ENCODE results near the gene ANKRD7.
"Not testable (repeated sequence)": the region's sequence is repeated elsewhere in the genome, so short reads cannot be mapped to it uniquely, and the experiment has no call there.

Gene ANKRD7

DNA sequence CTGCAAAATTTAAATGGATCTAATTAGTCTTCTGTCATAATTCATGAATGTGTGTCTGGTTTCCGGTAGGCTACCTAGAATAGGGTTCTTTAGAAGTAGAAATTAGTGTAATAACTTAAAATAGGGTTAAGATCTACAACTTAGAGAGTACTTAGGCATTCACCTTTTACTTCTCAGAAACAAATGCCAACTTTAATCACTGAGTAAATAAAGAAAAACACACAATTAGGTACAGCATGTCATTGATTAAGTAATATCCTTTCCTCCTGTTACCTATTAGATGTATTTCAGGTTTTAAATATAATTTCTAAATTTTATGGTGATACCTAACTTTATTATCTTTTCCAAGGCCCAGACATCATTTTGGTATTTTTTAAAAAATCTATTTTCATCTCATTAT is 9.3 kb downstream of the ANKRD7 start:
- no peak overlapping the region for H3K27ac ChIP-seq
- TF ChIP-seq ZFX (IDR thresholded peaks at IDR 0.05) = no peak
- TF ChIP-seq, protein P1, sequence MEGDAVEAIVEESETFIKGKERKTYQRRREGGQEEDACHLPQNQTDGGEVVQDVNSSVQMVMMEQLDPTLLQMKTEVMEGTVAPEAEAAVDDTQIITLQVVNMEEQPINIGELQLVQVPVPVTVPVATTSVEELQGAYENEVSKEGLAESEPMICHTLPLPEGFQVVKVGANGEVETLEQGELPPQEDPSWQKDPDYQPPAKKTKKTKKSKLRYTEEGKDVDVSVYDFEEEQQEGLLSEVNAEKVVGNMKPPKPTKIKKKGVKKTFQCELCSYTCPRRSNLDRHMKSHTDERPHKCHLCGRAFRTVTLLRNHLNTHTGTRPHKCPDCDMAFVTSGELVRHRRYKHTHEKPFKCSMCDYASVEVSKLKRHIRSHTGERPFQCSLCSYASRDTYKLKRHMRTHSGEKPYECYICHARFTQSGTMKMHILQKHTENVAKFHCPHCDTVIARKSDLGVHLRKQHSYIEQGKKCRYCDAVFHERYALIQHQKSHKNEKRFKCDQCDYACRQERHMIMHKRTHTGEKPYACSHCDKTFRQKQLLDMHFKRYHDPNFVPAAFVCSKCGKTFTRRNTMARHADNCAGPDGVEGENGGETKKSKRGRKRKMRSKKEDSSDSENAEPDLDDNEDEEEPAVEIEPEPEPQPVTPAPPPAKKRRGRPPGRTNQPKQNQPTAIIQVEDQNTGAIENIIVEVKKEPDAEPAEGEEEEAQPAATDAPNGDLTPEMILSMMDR (conservative IDR thresholded peaks at IDR 0.05) = no peak

DNA sequence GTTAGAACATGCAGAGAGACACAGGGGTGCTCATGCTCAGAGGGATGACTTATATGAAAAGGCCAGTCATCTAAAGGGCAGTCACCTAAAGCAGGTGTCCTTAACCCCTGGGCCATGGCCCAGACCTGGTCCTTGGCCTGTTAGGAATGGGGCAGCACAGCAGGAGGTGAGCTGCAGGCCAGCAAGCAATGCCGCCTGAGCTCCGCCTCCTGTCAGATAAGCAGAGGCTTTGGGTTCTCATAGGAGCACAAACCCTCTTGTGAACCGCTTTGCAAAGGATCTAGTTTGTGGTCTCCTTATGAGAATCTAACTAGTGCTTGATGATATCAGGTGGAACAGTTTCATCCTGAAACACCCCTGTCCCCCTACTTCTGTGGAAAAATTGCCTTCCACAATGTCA is 14.5 kb downstream of the ANKRD7 start:
- no peak for TF ChIP-seq ZFX (IDR thresholded peaks at IDR 0.05)
- H3K27ac ChIP-seq = no peak overlapping the region

DNA sequence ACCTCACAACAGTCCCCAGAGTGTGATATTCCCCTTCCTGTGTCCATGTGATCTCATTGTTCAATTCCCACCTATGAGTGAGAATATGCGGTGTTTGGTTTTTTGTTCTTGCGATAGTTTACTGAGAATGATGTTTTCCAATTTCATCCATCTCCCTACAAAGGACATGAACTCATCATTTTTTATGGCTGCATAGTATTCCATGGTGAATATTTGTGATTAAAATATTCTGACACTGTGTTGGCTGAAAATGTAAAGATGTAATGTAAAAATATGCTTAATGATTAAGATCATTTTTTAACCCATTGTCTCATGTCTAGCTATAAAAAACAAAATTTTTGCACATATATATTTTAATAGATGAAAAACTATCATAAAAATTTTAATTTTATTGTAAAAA is 15.8 kb downstream of the ANKRD7 start:
- not testable (repeated sequence) for H3K27ac ChIP-seq

DNA sequence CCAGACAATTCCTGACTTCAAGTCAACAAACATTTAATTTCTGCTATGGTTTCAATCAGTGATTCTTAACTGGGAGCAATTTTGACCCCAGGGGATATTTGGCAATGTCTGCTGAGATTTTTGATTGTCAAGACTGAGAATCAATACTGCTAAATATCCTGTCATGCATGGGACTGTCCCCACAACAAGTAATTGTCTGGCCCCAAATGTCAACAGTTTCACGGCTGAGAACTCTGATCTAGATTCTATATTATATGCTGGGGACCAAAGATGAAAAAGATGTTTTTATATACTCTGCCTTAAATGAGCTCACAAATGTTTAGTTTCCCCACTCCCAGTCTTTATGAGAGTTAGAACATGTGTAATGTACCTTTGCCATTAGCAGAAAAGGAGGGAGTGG is 19.2 kb downstream of the ANKRD7 start:
- TF ChIP-seq, protein P1 (conservative IDR thresholded peaks at IDR 0.05) = no peak
- TF ChIP-seq ZFX (IDR thresholded peaks at IDR 0.05) = no peak
- no peak overlapping the region for H3K27ac ChIP-seq

DNA sequence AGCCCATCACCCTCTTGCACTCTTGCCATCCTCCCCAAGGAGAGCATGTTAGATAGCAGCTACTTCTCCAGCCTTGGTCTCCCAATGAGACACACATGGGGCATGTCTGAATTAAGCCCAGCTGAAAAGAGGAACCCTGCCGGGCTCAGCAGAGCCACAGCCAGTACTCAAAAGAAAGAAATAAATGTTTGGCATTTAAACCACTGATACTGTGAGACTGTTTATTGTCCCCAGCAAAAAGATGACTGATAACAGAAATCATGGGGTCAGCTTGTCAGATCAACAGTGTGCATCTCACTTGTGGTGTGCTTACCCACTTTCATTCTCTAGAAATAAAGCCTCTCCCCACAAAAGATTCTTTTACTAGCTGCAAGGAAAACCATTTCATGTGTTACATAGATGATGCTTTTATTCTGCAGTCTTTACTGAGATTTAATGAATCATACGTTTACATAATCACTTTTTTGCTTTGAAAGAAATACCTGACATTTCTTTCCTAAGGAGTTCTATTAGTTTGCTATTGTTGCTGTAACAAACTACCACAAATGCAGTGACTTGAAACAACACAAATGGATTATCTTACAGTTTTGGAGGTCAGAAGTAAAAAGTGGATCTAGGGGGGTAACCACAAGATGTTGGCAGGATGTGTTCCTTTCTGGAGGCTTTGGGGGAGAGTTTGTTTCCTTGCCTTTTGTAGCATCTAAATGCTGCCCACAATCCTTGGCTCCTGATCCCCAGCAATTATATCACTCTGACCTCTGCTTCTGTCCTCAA is 20.9 kb downstream of the ANKRD7 start:
- no peak overlapping the region for H3K27ac ChIP-seq
- TF ChIP-seq, protein P1 (conservative IDR thresholded peaks at IDR 0.05) = no peak
- no peak for TF ChIP-seq ZFX (IDR thresholded peaks at IDR 0.05)

DNA sequence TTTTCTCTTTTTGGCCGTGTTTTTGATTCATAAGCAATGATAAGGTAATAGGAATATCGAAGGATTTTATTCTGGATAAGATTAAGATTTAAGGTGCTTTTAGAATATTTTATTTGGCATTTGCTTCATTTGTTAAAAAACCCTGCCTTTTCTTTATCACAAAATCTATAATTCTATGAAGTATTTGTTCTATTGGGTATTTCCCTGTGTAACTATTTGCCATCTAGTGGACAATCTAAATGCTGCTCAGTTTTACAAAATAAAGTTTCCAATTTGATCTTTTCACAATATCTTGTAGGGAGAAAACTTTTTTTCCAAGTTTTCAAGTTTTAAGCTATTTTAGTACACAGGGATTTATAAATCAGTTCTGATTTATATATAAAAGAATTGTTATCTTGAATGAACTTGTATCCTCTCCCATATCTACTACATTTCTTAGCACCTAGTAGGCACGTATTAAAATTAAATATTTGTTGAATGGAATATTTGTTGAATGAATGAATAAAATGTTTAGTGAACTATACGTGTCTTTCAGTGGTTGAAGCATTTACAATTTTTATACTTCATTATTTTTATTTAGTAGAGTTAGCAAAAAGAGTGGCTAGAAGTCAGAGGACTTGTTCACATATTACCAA is 26.5 kb downstream of the ANKRD7 start:
- H3K27ac ChIP-seq = no peak overlapping the region
- TF ChIP-seq ZFX (IDR thresholded peaks at IDR 0.05) = no peak
- TF ChIP-seq, protein P1 (conservative IDR thresholded peaks at IDR 0.05) = peak; percentile 90

DNA sequence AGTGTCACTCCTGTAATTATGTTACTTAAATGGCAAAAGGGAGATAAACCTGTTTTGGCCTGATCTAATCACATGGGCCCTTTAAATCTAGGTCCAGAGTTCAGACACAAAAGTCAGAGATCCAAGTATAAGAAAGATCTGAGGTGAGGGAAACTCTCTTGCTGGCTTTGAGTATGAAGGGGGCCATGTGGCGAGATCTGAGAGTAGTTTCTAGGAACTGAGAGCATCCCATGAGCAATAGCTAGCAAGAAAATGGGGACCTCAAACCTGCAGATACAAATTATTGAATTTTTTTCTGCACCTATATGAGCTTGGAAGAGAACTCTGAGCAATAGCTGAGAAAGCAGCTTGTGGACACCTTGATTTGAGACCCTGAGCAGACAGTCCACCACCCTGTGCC is 27.6 kb downstream of the ANKRD7 start:
- TF ChIP-seq ZFX (IDR thresholded peaks at IDR 0.05) = no peak
- TF ChIP-seq, protein P1 (conservative IDR thresholded peaks at IDR 0.05) = no peak
- no peak overlapping the region for H3K27ac ChIP-seq

DNA sequence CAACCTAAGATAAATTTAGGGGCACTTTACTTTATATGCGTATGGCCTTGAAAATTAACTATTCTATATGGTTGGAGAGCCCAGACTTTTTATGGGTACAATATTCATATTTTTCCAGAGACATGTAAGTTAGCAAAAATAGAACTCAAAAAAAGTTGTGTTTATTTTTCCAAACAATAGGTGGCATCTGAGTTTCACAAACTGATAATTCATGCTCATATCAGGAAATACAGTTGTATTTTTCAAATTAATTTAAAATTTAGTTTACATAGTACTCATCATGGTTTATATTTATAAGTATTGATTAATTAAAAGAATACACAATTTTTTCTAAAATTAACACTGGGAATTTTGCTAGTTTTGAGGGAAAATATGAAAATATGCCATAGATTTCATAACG is 34.6 kb downstream of the ANKRD7 start:
- no peak overlapping the region for H3K27ac ChIP-seq
- TF ChIP-seq, protein P1 (conservative IDR thresholded peaks at IDR 0.05) = peak; percentile 68
- no peak for TF ChIP-seq ZFX (IDR thresholded peaks at IDR 0.05)
